Spleen (tissue), 7 donors: ENCODE measurements around the gene NFIC.

Experiments
- CTCF ChIP-seq, 11 experiments: fragments of 200-600 bp in 7 of 11; fragments of 450-650 bp in 4 of 11; sonication (generic) in 4 of 11; IDR thresholded peaks in 8 of 11; conservative IDR thresholded peaks in 3 of 11; 1 replicate in 7 of 11; 2 replicates in 4 of 11; pipeline versions ENCODE4 v1.4.0 to v1.8.0; 2016 to 2021; ENCODE audit warnings: antibody characterized with exemption in 11 of 11, inconsistent platforms in 4 of 11, mild to moderate bottlenecking in 1 of 11
- POLR2AphosphoS5 ChIP-seq, 3 donors: sonication (generic); formaldehyde crosslinking; IDR thresholded peaks; one replicate each; pipeline ENCODE4 v1.5.1; 2017; ENCODE audit warnings: antibody characterized with exemption in 3 of 3
- donor health status: DM: no; HTN: no; CAD: no; lungs with moderate emphysema.
- donor health status: DM: no; HTN: no; CAD: no.
- donor health status: DM: no; HTN: no; CAD: no.

GRCh38 chr19:3401004-3401768, 34.8 kb downstream of the NFIC start:
- TF ChIP-seq CTCF (IDR thresholded peaks at IDR 0.05 in 8 of 11, conservative IDR thresholded peaks at IDR 0.05 in 3 of 11) = no peak
- peak in 1 of 3 donors; percentile 46 for TF ChIP-seq POLR2AphosphoS5 (IDR thresholded peaks at IDR 0.05)
